UCSD-AML1 (cell line): ENCODE data around the gene SLC39A3.

Source experiments
- DNase-seq: peaks from one replicate; lab custom pipeline; 2025; ENCODE audit not compliant: unreplicated experiment; lab: John Stamatoyannopoulos, UW

Gene SLC39A3

GRCh38 chr19:2739602-2740313, at the start of gene SLC39A3:
Gene SLC39A3, minus strand, starts transcription at chr19:2740017. Its CDS starts 2,760 bp downstream, at chr19:2737257.
- DNase-seq, result peak; percentile 97

GRCh38 chr19:2788237-2788636, 48.4 kb upstream of the SLC39A3 start:
- DNase-seq, result no peak

GRCh38 chr19:2787115-2787514, 47.3 kb upstream of the SLC39A3 start:
- no peak for DNase-seq

- peak; percentile 99 for DNase-seq
These were observed 45.6 kb upstream of the SLC39A3 start, which contains the start of gene THOP1 for GRCh38 chr19:2785244-2785997. Gene THOP1, plus strand, starts transcription at chr19:2785503. Its CDS starts 160 bp downstream, at chr19:2785663.

GRCh38 chr19:2783781-2784145, 43.9 kb upstream of the SLC39A3 start:
- no peak for DNase-seq

GRCh38 chr19:2782936-2783780, 43.3 kb upstream of the SLC39A3 start, which contains the start of gene SGTA:
Gene SGTA, minus strand, starts transcription at chr19:2783273. Its CDS starts 14,205 bp downstream, at chr19:2769068.
- DNase-seq, result peak; percentile 97

- DNase-seq, result no peak
These were observed 42.6 kb upstream of the SLC39A3 start for GRCh38 chr19:2782329-2782935.

GRCh38 chr19:2780284-2780683, 40.5 kb upstream of the SLC39A3 start:
- no peak for DNase-seq

- no peak for DNase-seq
These were observed 39.4 kb upstream of the SLC39A3 start for GRCh38 chr19:2779121-2779740.

- no peak for DNase-seq
These were observed 38.3 kb upstream of the SLC39A3 start for GRCh38 chr19:2777952-2778683.

- DNase-seq, result peak; percentile 70
These were observed 36.0 kb upstream of the SLC39A3 start for GRCh38 chr19:2775556-2776430.

GRCh38 chr19:2774953-2775555, 35.2 kb upstream of the SLC39A3 start:
- peak; percentile 68 for DNase-seq

GRCh38 chr19:2774083-2774679, 34.4 kb upstream of the SLC39A3 start:
- DNase-seq, result no peak

GRCh38 chr19:2771786-2772674, 32.2 kb upstream of the SLC39A3 start:
- no peak for DNase-seq

GRCh38 chr19:2770055-2771013, 30.5 kb upstream of the SLC39A3 start:
- DNase-seq, result peak; percentile 48

GRCh38 chr19:2769218-2769617, 29.4 kb upstream of the SLC39A3 start:
- no peak for DNase-seq
